GM18511 (cell line): ENCODE measurements around the gene PTGDR2.

Experiments used
- ATAC-seq: cut with Tn5 transposase; IDR thresholded peaks from one replicate; pipeline ENCODE4 v1.9.1; 2021; ENCODE audit warnings: mild to moderate bottlenecking, moderate library complexity; ENCODE audit not compliant: unreplicated experiment

The PTGDR2 gene

GRCh38 chr11:60859616-60860250 lies 4.0 kb upstream of the PTGDR2 start:
- ATAC-seq = no peak

- no peak for ATAC-seq
These were observed 3.1 kb upstream of the PTGDR2 start for GRCh38 chr11:60858731-60859464.

- ATAC-seq = no peak
These were observed 2.5 kb upstream of the PTGDR2 start for GRCh38 chr11:60858236-60858635.

GRCh38 chr11:60857378-60858232 lies 1.9 kb upstream of the PTGDR2 start:
- ATAC-seq = no peak

- ATAC-seq = no peak
These were observed 664 bp downstream of the PTGDR2 start for GRCh38 chr11:60854847-60855725.

- no peak for ATAC-seq
These were observed 1.5 kb downstream of the PTGDR2 start for GRCh38 chr11:60854140-60854846.

- no peak for ATAC-seq
These were observed 2.5 kb downstream of the PTGDR2 start for GRCh38 chr11:60852982-60853950.

GRCh38 chr11:60852117-60852981 lies 3.4 kb downstream of the PTGDR2 start:
- ATAC-seq = no peak

- ATAC-seq = no peak
These were observed 4.2 kb downstream of the PTGDR2 start for GRCh38 chr11:60851327-60852104.

GRCh38 chr11:60849641-60850520 lies 5.9 kb downstream of the PTGDR2 start:
- no peak for ATAC-seq

- ATAC-seq = no peak
These were observed 7.0 kb downstream of the PTGDR2 start for GRCh38 chr11:60848714-60849151.

GRCh38 chr11:60847896-60848295 lies 7.9 kb downstream of the PTGDR2 start:
- no peak for ATAC-seq

GRCh38 chr11:60847281-60847680 lies 8.5 kb downstream of the PTGDR2 start:
- no peak for ATAC-seq

- no peak for ATAC-seq
These were observed 10.4 kb downstream of the PTGDR2 start for GRCh38 chr11:60845338-60845737.

GRCh38 chr11:60844870-60845221 lies 10.9 kb downstream of the PTGDR2 start:
- ATAC-seq = no peak
